Regular cardiac myocyte (primary cell): ENCODE data around the gene ZNF212. TPM values are rescaled to one million over a fixed set of nuclear protein-coding genes. Genes with fewer than 3 reads are reported as not detected.

ENCODE experiments used
- total RNA-seq: library from RNA; depleted of rRNA; stranded (reverse); fragments of >200 nt; gene quantifications from 2 replicates; pipeline ENCODE4 v1.2.3, GENCODE V29; 2014

ZNF212 gene
- total RNA-seq, result 3.9 and 5.6 TPM in 2 replicates

DNA sequence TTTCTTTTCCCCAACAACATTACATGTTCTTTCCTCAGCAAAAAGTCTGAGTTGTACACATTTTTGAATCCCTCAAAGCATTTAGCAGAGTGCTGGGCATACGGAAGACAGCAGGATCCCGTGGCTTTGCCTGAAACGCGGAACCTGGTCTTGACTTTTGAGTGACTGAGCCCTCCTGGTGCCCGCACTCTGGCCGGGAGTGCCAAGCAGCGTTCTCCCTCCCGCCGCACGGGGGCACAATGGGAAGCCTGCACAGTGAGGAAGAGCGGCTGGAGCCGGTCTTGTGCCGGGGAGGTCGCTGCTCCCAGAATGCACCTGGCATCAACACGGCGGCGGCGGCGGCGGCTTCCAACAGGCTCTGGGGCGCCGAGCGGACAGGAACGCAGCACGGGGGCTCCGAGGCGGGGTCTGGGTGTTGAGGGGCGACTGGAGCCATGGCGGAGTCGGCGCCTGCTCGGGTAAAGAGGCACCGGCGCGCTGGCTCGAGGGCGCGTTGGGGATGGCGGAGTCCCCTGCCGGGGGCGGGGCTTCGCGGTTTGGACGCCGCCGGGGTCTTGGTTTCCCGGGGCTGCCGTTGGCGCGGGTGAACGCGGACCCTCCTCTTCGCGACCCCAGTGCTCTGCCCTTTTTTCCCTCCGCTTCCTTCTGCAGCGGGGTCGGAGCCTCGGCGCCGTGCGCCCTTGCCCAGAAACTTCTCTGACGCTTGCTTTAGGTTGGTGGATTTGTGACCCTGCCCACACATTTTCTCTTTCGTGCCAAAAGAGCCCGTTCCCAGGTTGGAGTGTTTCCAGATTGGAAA lies at the start of gene ZNF212:
Gene ZNF212, plus strand, starts transcription at position 307 of the 799 bp plus-strand sequence. Its CDS starts 128 bp downstream, at position 435.

DNA sequence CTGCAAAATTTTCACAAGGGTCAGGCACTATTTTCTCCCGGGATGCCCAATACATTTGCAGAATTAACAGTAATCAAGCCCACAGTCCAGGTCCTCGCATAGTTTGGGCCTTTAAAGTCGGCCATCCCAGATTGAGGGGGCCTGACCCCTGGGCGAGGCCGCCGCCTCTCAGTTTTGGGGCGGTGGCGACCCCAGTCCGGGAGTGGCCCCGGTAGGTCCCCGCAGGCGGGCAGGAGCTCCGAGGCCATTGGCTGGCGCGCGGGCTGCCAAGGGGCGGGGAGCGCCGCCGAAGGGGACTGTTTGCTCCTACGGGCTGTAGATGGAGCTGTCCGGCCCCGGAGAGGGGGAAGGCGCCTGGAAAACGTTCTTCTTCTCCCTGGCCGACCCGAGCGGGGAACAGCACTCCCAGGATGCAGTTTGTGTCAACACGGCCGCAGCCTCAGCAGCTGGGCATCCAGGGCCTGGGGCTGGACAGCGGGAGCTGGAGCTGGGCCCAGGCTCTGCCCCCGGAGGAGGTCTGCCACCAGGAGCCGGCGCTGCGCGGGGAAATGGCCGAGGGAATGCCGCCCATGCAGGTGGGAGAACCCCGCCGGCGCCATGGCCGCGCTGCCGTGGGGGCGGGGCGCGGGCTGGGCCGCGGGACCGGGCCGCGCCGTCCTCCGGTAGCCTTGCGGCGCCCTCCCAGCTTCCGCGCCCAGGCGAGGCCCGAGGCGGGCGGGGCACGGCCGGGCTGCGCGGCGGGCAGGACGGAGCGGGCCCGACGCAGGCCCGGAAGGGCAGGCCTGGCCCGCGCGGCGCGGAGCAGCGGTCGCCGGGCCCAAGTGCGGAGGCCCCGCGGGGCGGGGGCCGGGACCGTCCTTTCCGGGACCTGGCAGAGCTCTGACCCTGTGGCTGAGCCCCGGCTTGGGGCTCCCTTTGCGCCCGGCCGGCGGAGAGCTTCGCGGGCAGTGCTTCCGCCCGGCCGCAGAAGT lies 44.0 kb upstream of the ZNF212 start, which contains the start of gene ZNF282:
Gene ZNF282, plus strand, starts transcription at position 367 of the 971 bp plus-strand sequence. Its CDS starts 44 bp downstream, at position 411.

DNA sequence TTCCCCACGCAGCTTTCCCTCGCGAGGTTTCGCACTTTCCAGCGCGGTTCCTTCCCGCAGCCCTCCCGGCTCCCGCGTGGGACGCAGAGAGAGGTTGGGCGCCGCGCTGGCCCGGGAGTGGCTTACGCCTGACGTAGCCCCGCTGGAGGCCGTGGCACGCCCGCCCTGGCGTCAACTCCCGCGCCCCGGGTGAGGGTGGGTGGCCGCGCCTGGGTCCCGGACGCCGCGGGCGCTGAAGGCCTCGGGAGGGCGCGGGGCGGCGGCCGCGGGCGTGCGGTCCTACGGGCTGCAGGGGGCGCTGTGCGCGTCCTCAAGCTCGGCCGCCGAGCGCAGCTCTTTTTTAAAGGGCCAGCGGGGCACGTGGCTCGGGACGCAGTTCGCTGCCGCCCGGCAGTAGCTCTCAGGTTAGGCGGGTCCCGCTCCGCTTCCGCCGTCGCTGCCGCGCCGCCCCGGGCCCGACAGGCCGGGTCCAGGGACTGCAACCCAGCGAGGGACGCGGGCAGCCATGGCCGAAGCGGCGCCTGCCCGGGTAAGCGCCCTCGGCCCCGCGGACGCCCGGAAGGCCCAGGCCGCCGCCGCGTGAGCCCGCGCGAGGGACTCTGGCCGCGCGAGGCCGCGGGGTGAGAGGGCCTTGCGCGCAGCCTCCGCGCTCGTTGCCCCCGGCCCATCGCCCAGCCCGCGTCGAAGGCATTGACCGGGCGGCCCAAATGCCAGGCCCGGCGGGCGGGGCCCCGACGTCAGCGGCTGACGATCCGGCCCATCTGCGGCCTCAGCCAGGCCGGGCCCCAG lies 22.6 kb downstream of the ZNF212 start, which contains the start of gene ZNF783:
Gene ZNF783, plus strand, starts transcription at position 368 of the 789 bp plus-strand sequence. Its CDS starts 138 bp downstream, at position 506.

Other genes starting within 250 kb of the ZNF212 start
- 558 and 610 TPM in 2 replicates for gene PDIA4, start 211.1 kb upstream of the ZNF212 start, total RNA-seq
- 4.8 and 8.4 TPM in 2 replicates for gene ZNF786, start 148.9 kb upstream of the ZNF212 start, total RNA-seq
- 3.1 and 3.4 TPM in 2 replicates for gene ZNF425, start 113.3 kb upstream of the ZNF212 start, total RNA-seq
- gene ZNF398, start 92.2 kb upstream of the ZNF212 start, total RNA-seq, result 6.2 and 9.6 TPM in 2 replicates
- gene ZNF282, start 44.1 kb upstream of the ZNF212 start, total RNA-seq, result 16.1 and 18.4 TPM in 2 replicates
- gene ZNF783, start 22.5 kb downstream of the ZNF212 start, total RNA-seq, result 7.3 and 13.8 TPM in 2 replicates
- gene ZNF777, start 221.4 kb downstream of the ZNF212 start, total RNA-seq, result 3.7 and 5.8 TPM in 2 replicates